ENCODE results near the gene SLC25A21.
"Not testable (repeated sequence)": the region's sequence is repeated elsewhere in the genome, so short reads cannot be mapped to it uniquely, and the experiment has no call there.

The SLC25A21 gene

GRCh38 chr14:37172024-37172869 is at the start of gene SLC25A21:
SLC25A21 (minus strand) TSS chr14:37172606.
- in situ Hi-C loops (cut with MboI; ENCODE audit: low sequenced_read_pairs), result no loop called here

- in situ Hi-C loops (cut with MboI; ENCODE audit: low sequenced_read_pairs), result no loop called here
Measured at GRCh38 chr14:37221073-37221472, 48.7 kb upstream of the SLC25A21 start.

GRCh38 chr14:37215345-37215744 is 42.9 kb upstream of the SLC25A21 start:
- in situ Hi-C loops (cut with MboI; ENCODE audit: low sequenced_read_pairs), result no loop called here

- in situ Hi-C loops (cut with MboI; ENCODE audit: low sequenced_read_pairs), result no loop called here
Measured at GRCh38 chr14:37213016-37213415, 40.6 kb upstream of the SLC25A21 start.

DNA sequence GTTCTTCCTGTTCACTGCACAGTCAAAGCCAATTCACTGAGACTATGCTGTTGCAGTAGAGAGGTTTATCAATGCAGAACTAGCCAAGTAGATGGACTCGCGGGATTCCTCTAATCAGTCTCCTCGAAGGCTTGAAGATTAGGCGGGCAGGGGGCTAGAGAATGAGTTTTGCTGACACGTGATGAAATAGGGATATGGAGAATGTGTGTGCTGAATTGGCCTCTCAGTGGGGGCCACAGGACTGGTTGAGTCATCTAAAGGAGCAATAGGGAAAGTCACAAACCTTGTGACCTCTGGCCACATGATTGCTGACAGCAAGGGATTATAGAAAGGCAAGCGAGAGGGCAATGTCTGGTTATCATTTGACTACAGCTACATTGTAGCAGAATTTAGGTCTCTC is 38.0 kb upstream of the SLC25A21 start:
- in situ Hi-C loops (cut with MboI; ENCODE audit: low sequenced_read_pairs), result no loop called here

- in situ Hi-C loops (cut with MboI; ENCODE audit: low sequenced_read_pairs), result not testable (repeated sequence)
Measured at GRCh38 chr14:37209617-37210016, 37.2 kb upstream of the SLC25A21 start.

DNA sequence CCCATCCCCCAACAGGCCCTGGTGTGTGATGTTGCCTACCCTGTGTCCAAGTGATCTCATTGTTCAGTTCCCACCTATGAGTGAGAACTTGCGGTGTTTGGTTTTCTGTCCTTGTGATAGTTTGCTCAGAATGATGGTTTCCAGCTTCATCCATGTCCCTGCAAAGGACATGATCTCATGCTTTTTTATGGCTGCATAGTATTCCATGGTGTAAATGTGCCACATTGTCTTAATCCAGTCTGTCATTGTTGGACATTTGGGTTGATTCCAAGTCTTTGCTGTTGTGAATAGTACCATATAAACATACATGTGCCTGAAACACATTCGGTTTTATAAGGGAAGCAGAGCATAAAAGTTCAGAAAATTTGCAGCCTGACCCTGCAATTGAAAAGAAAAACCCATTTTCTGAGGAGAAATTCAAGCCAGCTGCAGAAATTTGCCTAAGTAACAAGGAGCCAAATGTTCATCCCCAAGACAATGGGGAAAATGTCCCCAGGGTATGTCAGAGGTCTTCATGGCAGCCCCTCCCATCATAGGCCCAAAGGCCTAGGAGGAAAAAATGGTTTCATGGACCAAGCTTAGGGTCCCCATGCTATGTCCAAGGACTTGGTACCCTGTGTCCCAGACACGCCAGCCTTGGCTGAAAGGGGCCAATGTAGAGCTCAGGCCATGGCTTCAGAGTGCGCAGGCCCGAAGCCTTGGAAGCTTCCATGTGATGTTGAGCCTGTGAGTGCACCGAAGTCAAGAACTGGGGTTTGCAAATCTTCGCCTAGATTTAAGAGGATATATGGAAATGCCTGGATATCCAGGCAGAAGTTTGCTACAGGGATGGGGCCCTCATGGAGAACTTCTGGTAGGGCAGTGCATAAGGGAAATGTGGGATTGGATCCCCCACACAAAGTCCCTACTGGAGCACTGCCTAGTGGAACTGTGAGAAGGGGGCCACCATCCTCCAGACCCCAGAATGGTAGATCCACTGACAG is 33.5 kb upstream of the SLC25A21 start:
- in situ Hi-C loops (cut with MboI; ENCODE audit: low sequenced_read_pairs), result not testable (repeated sequence)

- in situ Hi-C loops (cut with MboI; ENCODE audit: low sequenced_read_pairs), result no loop called here
Measured at GRCh38 chr14:37203423-37203822, 31.0 kb upstream of the SLC25A21 start.

DNA sequence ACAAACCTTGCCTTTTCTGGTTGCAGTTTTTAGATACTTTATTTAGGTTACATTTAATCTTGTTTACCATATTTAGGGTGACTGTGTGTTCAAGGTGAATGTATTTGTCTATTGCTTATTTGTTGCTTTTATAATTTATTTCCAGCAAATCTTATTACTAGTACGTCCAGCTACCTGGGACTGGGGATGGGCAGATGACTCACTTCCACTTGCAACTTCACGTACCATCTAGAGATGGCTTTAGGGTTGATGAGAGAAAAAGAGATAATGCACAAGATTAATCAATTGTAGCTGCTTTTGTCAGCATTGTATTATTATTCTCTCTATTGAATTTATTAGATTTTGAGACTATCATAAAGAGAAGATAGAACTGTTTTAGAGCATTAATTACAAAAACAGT is 30.4 kb upstream of the SLC25A21 start:
- in situ Hi-C loops (cut with MboI; ENCODE audit: low sequenced_read_pairs), result no loop called here

DNA sequence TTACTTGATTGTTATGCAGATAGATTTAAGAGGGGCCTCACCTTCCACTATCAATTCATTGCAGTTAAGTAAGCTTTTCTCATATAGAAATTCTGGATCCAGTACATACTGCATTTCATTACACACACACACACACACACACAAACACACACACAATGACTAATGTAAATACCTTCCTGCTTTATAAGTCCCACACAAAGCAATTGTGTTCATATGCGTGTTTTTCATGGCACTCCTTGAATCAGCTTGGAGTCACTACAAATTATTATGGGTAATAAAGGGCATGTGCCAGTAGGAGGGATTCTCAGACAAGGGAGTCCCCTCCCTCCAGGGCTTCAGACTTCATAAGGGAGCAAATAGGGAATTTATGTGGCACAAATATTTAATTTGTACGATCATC is 29.9 kb upstream of the SLC25A21 start:
- in situ Hi-C loops (cut with MboI; ENCODE audit: low sequenced_read_pairs), result no loop called here

GRCh38 chr14:37201724-37202123 is 29.3 kb upstream of the SLC25A21 start:
- in situ Hi-C loops (cut with MboI; ENCODE audit: low sequenced_read_pairs), result no loop called here

GRCh38 chr14:37198907-37199306 is 26.5 kb upstream of the SLC25A21 start:
- in situ Hi-C loops (cut with MboI; ENCODE audit: low sequenced_read_pairs), result no loop called here

GRCh38 chr14:37198273-37198598 is 25.8 kb upstream of the SLC25A21 start:
- in situ Hi-C loops (cut with MboI; ENCODE audit: low sequenced_read_pairs), result no loop called here

- in situ Hi-C loops (cut with MboI; ENCODE audit: low sequenced_read_pairs), result no loop called here
Measured at GRCh38 chr14:37197421-37198272, 25.2 kb upstream of the SLC25A21 start, which contains the start of gene MIPOL1. MIPOL1 (plus strand) TSS chr14:37197937; CDS start chr14:37247889, 49,952 bp downstream.

GRCh38 chr14:37196604-37197420 is 24.4 kb upstream of the SLC25A21 start:
- in situ Hi-C loops (cut with MboI; ENCODE audit: low sequenced_read_pairs), result no loop called here

DNA sequence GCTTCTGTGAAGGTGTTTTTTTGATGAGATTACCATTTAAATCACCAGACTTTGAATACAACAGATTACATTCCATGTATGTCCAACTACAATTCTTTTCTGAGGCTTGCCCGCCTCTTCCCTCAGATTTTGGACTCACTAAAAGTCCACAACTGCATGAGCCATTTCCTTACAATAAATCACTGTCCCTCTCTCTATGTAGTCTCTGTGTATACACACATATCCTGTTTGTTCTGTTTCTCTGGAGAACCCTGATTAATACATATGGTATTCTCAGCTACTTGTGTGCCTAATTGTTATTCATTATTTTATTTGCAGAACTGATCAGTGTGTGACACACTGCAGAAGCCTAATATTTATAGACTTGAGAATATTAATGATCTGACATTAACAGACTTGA is 22.9 kb upstream of the SLC25A21 start:
- in situ Hi-C loops (cut with MboI; ENCODE audit: low sequenced_read_pairs), result no loop called here

DNA sequence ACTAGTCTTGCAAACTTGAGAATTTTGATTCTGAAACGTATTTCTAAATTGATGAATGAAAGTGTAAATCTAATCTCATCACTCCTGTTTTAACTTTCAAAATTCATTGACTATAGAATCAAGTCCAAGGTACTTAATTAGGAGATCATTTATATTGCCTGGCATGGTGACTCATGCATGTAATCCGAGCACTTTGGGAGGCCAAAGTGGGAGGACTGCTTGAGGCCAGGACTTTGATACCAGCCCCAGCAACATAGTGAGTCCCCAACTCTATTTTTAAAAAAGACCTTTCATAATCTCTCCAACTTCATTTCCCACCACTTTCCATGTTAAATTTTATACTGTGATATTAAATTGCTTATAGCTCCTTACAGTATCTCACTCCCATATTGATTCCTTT is 22.3 kb upstream of the SLC25A21 start:
- in situ Hi-C loops (cut with MboI; ENCODE audit: low sequenced_read_pairs), result no loop called here

GRCh38 chr14:37189733-37190132 is 17.3 kb upstream of the SLC25A21 start:
- in situ Hi-C loops (cut with MboI; ENCODE audit: low sequenced_read_pairs), result not testable (repeated sequence)

DNA sequence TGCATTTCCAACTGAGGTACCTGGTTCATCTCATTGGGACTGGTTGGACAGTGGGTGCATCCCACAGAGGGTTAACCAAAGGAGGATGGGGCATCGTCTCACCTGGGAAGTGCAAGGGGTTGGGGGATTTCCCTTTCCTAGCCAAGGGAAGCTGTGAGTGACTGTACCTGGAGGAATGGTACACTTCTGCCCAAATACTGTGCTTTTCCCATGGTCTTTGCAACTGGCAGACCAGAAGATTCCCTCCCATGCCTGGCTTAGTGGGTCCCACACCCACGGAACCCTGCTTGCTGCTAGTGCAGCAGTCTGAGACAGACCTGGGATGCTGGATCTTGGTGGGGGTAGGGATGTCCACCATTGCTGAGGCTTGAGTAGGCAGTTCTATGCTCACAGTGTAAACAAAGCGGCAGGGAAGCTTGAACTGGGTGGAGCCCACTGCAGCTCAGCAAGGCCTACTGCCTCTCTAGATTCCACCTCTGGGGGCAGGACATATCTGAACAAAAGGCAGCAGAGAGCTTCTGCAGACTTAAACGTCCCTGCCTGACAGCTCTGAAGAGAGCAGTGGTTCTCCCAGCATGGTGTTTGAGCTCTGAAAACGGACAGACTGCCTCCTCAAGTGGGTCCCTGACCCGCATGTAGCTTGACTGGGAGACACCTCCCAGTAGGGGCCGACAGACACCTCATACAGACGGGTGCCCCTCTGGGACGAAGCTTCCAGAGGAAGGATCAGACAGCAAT is 15.6 kb upstream of the SLC25A21 start:
- in situ Hi-C loops (cut with MboI; ENCODE audit: low sequenced_read_pairs), result not testable (repeated sequence)
